A549 treated with RU486 at 1 μM for 4 hours (cell line): ENCODE measurements around the gene ST7L. TPM values are rescaled to one million over a fixed set of nuclear protein-coding genes. Genes with fewer than 3 reads are reported as not detected.

Experiments used
- total RNA-seq: library from RNA; stranded (reverse); fragments of 200-300 nt; extraction: Qiagen RNA extraction; gene quantifications from 5 replicates; pipeline ENCODE4 v1.2.3, GENCODE V29; 2022; ENCODE audit warnings: low read depth

ST7L gene, protein sequence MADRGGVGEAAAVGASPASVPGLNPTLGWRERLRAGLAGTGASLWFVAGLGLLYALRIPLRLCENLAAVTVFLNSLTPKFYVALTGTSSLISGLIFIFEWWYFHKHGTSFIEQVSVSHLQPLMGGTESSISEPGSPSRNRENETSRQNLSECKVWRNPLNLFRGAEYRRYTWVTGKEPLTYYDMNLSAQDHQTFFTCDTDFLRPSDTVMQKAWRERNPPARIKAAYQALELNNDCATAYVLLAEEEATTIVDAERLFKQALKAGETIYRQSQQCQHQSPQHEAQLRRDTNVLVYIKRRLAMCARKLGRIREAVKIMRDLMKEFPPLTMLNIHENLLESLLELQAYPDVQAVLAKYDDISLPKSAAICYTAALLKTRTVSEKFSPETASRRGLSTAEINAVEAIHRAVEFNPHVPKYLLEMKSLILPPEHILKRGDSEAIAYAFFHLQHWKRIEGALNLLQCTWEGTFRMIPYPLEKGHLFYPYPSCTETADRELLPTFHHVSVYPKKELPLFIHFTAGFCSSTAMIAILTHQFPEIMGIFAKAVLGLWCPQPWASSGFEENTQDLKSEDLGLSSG
- total RNA-seq, result 11.4 to 13.0 TPM (median 11.9 TPM) in 5 replicates

DNA sequence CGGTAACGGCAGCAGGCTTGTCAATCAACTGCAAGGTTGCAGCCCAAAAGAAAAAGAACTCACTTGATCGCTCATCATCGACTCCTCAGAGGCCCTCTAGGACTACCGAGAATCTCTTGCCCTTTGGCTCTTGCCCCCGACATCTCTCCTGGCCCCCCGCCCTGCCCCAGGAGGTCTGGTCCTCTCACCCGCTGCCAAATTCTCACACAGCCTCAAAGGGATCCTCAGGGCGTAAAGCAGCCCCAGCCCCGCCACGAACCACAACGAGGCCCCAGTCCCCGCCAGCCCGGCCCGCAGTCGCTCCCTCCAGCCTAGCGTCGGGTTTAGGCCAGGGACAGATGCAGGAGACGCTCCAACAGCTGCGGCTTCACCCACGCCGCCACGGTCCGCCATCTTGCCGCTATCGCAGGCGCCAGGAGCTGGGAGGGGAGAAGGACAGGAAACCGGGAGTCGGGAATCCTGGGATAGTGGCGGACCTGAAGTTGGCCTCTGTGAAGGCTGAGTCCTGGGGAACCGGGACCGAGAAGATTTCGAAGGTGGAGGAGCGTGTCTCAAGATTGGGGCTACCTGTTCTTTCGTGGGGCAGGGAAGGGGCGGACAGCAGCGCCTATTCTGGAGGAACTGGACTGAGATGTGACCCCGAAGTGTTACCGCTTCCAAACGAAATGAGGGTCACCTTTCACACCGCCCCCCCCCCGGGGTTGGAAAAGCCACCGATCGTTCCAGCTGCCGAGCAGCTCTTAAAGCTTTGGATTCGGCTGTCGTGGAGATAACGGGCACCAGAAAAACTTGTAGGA is at the start of gene ST7L:
TSS of gene ST7L (minus strand) at position 421 of the 797 bp plus-strand sequence. CDS start at position 393, 28 bp downstream.

DNA sequence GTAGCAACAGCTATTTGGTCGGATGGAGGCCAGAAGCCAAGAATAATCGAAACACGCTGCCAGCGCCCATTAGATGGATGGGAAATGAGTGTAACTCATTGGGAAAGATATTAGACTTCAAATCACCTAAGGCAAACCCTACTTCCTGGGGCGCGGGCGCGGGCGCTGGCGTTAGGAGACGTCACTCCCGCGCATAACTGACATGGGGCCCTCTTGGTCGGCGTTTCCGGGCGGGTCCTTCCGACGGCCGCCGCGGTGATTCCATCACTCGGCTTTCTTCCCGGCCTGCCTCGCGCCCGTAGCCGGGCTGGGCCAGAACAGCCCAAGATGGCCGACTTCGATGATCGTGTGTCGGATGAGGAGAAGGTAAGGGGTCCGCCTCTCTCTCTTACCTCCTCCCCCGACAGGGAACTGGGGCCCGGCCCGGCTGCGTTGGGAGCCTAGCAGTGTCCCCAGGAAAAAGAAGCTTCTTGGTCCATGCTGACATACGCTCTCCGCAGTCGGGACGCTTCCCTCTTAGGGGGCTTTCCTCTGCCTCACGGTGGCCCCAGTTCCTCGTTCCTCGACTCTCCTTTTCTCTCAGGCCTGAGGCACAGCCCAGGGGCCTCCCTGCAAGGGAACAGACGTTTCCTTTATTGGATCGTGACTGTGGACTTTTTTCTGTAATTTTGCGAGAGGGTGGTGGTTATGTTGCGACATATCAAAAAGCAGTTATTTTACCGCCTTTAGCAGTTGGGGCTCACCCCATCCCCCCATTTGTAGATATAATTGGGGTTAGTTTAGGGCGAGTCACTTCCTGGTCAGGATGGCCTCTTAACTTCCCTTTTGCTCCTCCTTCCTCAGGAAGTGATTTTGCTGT is 806 bp upstream of the ST7L start, which contains the start of gene CAPZA1:
TSS of gene CAPZA1 (plus strand) at position 315 of the 859 bp plus-strand sequence. CDS start at position 328, 13 bp downstream.

DNA sequence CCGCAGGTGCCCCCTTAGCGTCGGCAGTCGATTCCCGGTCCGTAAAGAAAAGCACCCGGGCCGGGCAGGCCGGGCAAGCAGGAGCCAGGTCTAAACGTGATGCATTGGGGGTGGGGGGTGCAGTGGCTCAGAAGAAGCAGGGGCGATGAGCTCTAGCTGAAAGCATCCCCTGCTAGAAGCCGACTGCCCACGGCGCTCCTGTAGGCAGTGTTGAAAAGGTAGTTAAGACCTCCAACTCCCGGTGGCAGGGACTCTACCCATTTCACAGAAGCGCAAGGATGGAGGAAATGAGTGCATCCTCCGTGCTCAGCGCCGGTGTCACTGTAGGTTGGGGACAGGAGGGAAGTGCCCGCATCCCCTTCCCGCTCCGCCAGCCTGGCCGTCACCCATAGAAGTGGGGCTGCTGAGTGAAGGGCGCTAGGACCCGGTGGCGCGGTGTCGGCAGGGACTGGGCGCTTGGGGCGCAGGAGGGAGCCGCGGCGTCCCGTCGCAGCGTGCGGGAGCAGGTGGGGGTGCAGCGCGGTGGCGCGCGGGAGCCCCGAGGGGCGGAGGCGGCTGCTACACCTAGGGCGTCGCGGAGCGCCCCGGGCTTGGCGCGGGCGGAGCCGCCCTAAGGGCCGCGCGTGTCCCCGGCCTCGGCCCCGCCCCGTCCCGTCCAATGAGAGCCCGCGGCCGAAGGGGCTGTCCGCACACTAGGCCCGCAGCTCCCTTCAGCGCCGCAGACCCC is 110.5 kb downstream of the ST7L start, which contains the start of gene WNT2B:
TSS of gene WNT2B (plus strand) at position 688 of the 727 bp plus-strand sequence. CDS start 298 bp downstream, outside the sequence.

Other genes starting within 250 kb of the ST7L start
- 6.1 to 9.2 TPM (median 7.6 TPM) in 5 replicates for gene CTTNBP2NL, start 222.9 kb downstream of the ST7L start, total RNA-seq
- gene WNT2B, start 110.2 kb downstream of the ST7L start, total RNA-seq, result 0.18 to 0.57 TPM (median 0.27 TPM) in 5 replicates
- 62.9 to 76.5 TPM (median 71.0 TPM) in 5 replicates for gene CAPZA1, start 691 bp upstream of the ST7L start, total RNA-seq
- gene MOV10, start 55.5 kb upstream of the ST7L start, total RNA-seq, result 27.8 to 32.5 TPM (median 31.1 TPM) in 5 replicates
- gene RHOC, start 88.0 kb upstream of the ST7L start, total RNA-seq, result 355 to 395 TPM (median 361 TPM) in 5 replicates
- 0.78 to 1.7 TPM (median 1.3 TPM) in 5 replicates for gene PPM1J, start 96.2 kb upstream of the ST7L start, total RNA-seq